ENCODE data around the gene HCN2. TPM values are rescaled to one million over a fixed set of nuclear protein-coding genes. Genes with fewer than 3 reads are reported as not detected.

HCN2 gene
- total RNA-seq, 1 donor from 2014 or later, result 0.52 TPM

- no peaks in the 10 kb centered on the region for H3K9me3 ChIP-seq
- no peak overlapping the region for H3K4me3 ChIP-seq
- no peak for ATAC-seq
- no peak overlapping the region for H3K27ac ChIP-seq
- intact Hi-C loops (cut with DNase I), result no loop called here
- H3K36me3 ChIP-seq, result no peaks in the 10 kb centered on the region
- TF ChIP-seq CTCF (IDR thresholded peaks at IDR 0.05), result no peak
- H3K27me3 ChIP-seq, result peaks cover 28% of the 10 kb centered on the region
- no peak for DNase-seq
- no peaks in the 10 kb centered on the region for H3K4me1 ChIP-seq
These were observed 5.9 kb downstream of the HCN2 start for GRCh38 chr19:595326-596262.

DNA sequence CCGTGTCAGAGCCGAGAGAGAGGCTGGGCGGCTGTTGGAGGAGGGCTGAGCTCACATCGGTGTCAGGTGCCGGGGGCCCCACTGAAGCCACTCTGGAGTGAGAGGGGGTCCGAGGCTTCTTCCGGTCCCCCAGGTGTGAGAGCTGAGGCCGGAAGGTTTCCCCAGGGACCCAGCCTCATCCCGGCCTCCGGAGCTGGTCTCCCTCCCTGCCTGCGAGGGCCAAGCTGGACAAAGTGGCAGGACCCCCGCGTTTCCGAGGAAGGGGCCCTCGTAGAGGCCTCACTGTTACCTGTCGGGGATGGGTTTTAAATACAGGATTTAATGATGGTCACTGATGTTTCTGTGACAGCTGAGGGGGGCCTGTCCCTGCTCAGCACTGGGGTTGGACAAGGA is 6.6 kb downstream of the HCN2 start:
- Histone ChIP-seq H3K27ac (no peak overlapping the region), H3K4me1 (no peaks in the 10 kb centered on the region), H3K36me3 (no peaks in the 10 kb centered on the region), H3K4me3 (no peak overlapping the region), H3K27me3 (peaks cover 22% of the 10 kb centered on the region), H3K9me3 (no peaks in the 10 kb centered on the region)
- TF ChIP-seq CTCF (IDR thresholded peaks at IDR 0.05), result no peak
- ATAC-seq, result no peak
- intact Hi-C loops (cut with DNase I), result no loop called here
- no peak for DNase-seq

GRCh38 chr19:597406-598315 is 8.0 kb downstream of the HCN2 start:
- no peak for TF ChIP-seq CTCF (IDR thresholded peaks at IDR 0.05)
- no peak for ATAC-seq
- no peak overlapping the region for H3K27ac ChIP-seq

DNA sequence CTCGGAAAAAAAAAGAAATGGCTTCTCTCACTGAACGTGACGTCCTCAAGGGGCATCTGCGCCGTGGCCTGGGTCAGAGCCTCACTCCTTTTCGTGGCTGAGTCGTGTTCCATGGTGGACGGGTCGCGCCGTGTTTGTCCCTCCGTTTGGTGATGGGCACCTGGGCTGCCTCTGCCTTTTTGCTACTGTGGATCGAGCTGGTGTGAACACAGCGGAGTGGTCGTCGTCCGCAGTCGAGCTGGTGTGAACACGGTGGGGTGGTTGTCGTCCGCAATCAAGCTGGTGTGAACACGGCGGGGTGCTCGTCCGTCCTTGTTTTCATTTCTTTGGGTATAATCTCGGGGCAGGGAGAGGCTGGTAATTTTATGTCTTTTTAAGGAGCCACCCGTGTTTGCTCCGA is 11.6 kb downstream of the HCN2 start:
- intact Hi-C loops (cut with DNase I), result no loop called here
- ATAC-seq, result no peak
- Histone ChIP-seq H3K4me3 (no peak overlapping the region), H3K4me1 (no peaks in the 10 kb centered on the region), H3K36me3 (no peaks in the 10 kb centered on the region), H3K27me3 (no peaks in the 10 kb centered on the region), H3K9me3 (no peaks in the 10 kb centered on the region), H3K27ac (no peak overlapping the region)
- no peak for TF ChIP-seq CTCF (IDR thresholded peaks at IDR 0.05)
- no peak for DNase-seq

More at GRCh38 chr19:597406-598315, 8.0 kb downstream of the HCN2 start:
- Histone ChIP-seq H3K4me1 (no peaks in the 10 kb centered on the region), H3K36me3 (no peaks in the 10 kb centered on the region), H3K27me3 (peaks cover 8% of the 10 kb centered on the region), H3K9me3 (no peaks in the 10 kb centered on the region), H3K4me3 (no peak overlapping the region)
- no peak for DNase-seq
- intact Hi-C loops (cut with DNase I), result no loop called here

DNA sequence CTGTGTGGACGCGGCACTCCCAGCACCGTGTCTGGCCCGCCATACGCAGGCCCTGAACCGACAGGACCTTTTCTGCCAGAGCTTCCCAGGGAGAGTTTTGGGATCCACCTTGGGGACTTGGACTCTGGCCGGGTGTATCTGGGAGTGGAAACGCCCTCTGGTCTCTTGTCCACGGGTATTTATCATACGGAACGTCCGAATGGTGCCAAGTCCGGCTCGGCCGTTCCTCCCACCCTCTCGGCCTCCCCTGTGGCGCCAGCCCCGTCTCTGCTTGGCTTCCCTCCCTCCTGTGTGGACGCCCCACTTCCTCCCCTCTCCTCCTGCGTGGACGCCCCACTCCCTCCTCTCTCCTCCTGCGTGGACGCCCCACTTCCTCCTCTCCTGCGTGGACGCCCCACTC is 12.1 kb downstream of the HCN2 start:
- intact Hi-C loops (cut with DNase I), result no loop called here
- no peaks in the 10 kb centered on the region for H3K36me3 ChIP-seq
- DNase-seq (no peak), ATAC-seq (no peak)
- no peak overlapping the region for H3K4me3 ChIP-seq
- H3K9me3 ChIP-seq, result no peaks in the 10 kb centered on the region
- H3K4me1 ChIP-seq, result no peaks in the 10 kb centered on the region
- TF ChIP-seq CTCF (IDR thresholded peaks at IDR 0.05), result no peak
- no peaks in the 10 kb centered on the region for H3K27me3 ChIP-seq
- H3K27ac ChIP-seq, result no peak overlapping the region

All from upper lobe of right lung (tissue), 1 donor.